NCI-H146 (cell line): ENCODE measurements around the gene CMIP.
"Not testable (repeated sequence)": the region's sequence is repeated elsewhere in the genome, so short reads cannot be mapped to it uniquely, and the experiment has no call there.

Experiments used
- DNase-seq: peaks from one replicate; lab custom pipeline; 2025; lab: John Stamatoyannopoulos, UW

Gene CMIP

DNA sequence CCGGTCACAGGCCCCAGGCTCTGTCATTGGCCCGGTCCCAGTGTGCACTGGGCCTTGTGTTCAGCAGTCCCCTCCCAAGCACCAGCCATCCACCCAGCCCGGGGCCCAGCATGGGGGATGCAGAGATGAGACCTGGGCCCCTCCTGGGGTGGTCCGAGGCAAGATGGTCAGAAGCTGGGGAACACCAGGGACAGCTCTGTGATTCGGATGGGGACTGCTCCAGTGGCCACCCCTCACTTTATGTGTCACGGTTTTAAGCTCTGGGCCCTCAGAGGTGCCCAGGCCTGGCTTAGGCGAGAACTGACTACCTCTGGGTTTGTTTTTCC lies 242.5 kb downstream of the CMIP start:
- DNase-seq, result no peak

- no peak for DNase-seq
These were observed 243.6 kb downstream of the CMIP start for GRCh38 chr16:81688182-81688581.

GRCh38 chr16:81688839-81689238 lies 244.2 kb downstream of the CMIP start:
- DNase-seq, result not testable (repeated sequence)

DNA sequence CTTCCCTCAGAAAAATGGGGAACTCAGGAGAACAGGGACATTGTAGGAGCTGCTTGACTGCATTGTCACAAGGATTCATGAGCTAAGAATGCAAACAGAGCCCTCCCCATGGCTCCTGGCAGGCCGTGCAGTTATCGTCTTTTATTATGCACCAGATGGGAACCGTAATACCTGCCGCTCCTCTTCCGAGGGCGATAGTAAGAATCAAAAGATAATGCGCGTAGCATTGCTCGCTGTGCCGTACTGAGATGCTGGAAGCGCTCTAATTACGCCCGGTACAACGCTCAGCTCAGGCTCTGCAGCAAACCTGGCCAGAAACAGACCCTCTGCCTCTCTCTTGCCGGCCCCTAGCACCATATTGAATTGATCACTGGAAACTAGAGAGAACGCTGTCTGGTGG lies 247.4 kb downstream of the CMIP start:
- no peak for DNase-seq

DNA sequence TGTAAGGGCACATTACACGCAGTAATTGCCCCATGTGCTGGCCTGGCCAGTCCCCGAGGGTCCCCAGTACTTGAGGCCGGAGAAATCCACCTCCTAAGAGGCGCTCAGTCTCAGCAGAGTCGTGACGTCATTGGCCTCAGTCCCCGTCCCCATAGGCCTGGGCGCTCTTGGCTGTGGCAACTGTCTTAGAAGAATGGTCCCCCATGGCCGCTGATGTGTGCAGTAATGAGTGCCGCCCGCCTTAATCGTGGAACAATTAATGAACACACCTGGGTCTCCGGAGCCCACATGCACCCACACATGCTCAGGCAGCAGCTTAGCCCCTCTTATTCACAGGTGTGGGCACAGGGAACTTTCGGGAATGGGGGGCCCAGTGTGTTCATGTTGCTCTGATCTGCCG lies 248.0 kb downstream of the CMIP start:
- no peak for DNase-seq

DNA sequence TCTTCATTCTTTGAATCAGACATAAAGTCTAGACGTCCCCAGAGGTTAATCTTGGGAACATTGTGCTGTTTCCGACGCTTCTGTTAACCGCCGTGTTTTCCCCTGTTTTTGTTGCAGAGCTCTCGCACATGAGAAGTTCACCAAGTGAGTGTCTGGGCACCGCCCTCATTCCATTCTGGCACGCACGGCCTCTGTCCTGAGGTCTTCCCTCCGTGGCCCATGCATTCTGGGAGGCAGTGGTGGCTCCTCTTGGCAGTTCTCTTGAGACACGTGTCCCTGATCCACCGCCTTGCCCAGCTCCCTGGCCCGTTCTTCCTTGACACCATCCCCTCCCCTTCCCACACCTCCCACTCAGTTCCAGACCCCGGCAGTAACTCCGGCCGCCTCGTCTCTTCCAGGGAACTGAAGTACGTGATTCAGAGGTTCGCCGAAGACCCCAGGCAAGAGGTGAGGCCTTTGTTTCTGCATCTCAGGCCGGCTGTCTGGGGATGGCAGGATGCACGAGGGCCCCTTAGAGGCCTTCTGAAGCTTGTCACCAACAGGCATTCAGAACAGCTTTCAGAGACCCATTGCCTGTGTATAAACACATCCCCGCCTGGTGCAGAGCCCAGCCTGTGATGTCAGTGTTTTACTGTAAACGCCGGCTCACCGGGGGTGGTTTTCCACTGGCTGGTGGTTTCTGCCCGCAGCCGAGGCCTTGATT lies 248.6 kb downstream of the CMIP start:
- DNase-seq, result no peak

DNA sequence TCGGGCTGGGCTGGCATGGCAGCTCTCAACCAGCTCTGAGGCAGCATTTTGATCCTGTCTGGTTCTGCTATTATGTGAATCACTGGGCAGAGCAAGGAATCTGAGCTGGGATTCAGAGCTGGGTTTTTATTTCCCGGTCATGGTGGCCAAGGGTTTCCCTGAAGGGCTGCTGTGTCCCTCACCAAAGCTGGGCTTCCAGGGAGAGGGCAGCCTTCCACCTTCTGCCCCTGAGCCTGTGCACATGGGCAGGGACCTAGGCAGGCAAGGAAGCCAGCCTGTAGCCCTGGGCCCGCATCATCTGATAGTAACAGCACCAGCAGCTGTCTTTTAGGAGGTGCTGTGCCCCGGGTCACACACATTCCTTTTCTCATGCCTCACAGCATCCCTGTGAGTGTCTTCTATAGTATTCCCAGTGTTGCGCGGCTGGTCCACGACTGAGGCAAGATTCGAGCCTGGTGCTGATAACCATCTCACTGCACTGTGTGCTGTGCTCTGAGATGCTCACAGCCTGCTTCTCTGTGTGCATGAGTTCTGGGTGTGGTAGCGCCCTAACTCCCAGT lies 249.2 kb downstream of the CMIP start:
- no peak for DNase-seq

- no peak for DNase-seq
These were observed 250.1 kb downstream of the CMIP start for GRCh38 chr16:81694494-81695280.

DNA sequence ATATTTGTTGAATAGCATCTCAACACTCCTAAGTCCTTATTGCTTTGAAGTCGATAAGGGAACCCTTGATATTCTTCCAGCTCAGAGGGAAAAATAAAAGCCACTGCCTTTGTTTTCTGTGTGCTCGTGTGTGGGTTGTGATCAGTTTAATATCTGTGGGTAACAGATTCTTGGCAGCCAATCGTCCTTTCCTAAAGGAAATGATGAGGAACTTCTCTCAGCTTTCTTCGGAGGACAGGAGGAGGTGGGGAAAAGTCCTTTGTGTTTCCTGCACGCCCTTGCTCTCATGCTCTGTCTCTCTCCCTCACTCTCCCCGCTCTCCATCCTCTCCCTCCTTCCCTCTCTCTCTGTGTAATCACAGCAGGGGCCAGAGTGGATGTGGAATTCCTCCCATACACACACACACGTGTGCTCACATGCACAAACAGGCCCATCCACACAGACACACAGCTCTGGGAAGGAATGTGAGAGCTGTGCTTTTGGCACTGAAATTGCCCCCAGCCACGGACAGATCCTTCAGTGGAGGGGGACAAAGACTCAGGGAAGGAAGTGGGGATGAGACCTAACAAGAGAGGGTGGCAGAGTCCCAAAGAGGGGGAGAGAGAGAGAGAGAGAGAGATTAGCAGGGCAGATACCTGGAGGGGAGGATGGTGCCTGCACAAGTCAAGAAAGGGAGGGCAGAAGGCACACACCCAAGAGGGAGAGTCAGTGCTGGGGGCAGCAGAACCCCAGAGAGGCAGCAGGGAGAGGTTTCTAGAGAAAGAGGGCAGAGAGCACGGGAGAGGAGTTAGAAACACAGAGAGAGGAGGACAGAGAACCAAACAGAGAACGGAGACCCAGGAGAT lies 250.9 kb downstream of the CMIP start:
- no peak for DNase-seq

- no peak for DNase-seq
These were observed 251.8 kb downstream of the CMIP start for GRCh38 chr16:81696166-81696960.

DNA sequence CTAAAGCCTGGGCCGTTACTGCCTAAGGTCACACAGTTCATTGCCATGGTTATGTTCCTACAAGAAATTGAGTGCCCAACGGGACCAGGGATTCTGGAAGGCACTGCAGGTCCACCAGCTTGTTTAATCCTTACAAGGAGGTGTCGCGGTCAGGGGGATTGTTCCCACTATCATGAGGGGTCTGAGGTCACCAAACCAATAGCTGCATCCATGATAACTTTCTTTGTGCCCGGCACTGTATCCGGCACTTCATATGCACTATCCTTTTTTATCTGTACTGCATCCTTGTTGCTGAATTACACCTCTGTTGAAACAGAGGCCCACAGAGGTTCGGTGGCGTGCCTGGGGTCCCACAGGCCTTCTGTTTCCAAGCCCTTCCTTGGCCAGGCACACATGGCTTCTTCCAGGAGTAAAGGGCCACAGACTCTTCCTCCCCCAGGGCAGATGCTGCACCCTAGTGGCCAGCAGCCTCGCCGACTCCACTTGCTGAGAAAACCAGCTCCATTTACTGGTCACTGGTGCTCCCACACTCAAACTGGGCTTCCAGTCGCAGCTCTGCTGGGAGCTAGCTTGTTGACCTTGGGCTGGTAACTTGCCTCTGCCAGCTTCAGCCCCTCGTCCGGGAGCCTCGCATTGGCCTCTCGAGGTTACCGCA lies 252.5 kb downstream of the CMIP start:
- DNase-seq, result peak; percentile 43

DNA sequence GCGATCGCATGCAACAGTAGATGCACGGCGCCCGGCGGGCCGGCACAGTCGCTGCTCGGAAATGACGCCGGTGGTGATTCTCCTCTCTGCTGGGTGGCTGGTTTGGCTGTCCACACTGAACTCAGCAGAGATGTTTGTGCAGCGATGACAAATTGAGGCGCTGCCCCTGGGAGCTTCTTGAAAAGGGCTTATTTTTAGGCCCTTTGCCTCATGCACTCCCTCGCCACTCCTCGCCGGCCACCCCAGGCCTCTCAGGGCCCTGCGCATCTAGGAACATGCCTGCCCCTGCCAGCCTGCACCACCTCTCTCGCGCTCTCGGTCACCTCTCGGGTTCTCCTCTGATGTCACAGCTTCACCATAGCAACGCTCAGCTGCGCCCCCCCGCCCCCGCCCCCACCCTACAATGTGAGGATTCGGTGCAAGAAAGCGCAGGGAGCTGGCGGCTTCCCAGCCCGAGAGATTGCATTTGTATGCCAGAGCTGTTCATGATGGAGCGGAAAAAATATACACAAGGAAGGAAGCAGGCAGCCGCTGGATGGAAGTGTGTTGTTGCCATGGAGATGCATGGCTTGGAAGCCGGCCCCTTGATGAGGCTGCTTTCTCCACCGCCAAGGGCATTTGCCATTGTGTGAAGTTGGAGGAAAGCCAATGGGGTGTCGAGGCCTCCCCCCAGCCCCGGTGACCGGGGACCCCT lies 253.2 kb downstream of the CMIP start:
- DNase-seq, result no peak

DNA sequence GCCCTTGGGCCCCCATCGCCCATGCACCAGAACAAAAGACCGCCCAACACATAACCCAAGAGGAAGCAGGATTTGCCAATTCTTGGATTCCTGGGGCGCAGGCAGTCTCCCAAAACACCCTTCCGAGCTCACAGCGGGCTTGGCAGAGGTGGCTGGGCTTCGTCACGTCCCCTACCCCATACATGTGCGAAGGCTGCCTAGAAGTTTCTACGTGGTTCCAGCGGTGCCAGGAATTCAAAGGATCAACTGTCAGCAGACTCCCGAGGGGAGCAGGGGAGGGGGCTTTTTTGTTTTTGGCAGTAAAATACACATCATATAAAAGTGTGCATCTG lies 253.7 kb downstream of the CMIP start:
- DNase-seq, result no peak

- no peak for DNase-seq
These were observed 255.0 kb downstream of the CMIP start for GRCh38 chr16:81699596-81699995.

- DNase-seq, result no peak
These were observed 255.6 kb downstream of the CMIP start for GRCh38 chr16:81700071-81700779.

- DNase-seq, result no peak
These were observed 256.2 kb downstream of the CMIP start for GRCh38 chr16:81700780-81701165.

DNA sequence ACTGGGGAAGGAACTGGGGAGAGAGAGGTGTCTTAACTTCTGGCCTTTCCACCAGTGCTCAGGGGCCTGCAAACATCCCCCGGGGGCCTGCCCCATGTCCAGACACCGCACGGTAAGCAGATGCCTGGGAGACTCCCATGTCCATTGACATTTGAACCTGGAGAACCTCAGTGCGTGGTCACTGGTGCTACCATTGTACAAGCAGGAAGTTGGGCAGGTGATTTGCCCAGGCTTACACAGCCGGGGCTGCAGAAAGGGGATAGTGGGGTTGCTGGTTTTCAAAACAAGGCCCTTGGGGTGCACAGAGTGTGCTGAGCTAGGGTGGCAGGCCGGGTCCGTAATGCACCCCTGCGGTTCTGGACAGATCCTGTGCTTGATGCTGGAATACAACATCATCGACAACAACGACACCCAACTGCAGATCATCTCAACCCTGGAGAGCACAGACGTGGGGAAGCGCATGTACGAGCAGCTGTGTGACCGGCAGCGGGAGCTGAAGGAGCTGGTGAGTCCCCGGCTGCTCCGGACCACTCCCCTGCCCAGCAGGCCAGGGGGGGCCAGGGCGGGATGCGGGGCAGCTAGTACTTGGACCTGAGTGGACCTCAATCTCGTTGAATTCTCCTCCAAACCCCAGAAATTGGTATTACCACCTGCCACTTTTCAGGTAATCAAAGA lies 256.8 kb downstream of the CMIP start:
- DNase-seq, result no peak

GRCh38 chr16:81702506-81702905 lies 257.9 kb downstream of the CMIP start:
- DNase-seq, result no peak
